H9 (cell line): ENCODE measurements around the gene BAZ2A. TPM values are rescaled to one million over a fixed set of nuclear protein-coding genes. Genes with fewer than 3 reads are reported as not detected.

ENCODE experiments used
- DNase-seq: peaks from one replicate; pipeline ENCODE4 v3.0.0-alpha.2; 2017
- H2AFZ ChIP-seq: one replicate; pipeline ENCODE4 v1.6.1; 2013; ENCODE audit warnings: mild to moderate bottlenecking, low read length, control low read depth, moderate library complexity
- H2AK5ac ChIP-seq: 2 replicates; pipeline ENCODE4 v1.6.1; 2013; ENCODE audit warnings: low read length, control low read depth, mixed read lengths; ENCODE audit not compliant: insufficient read length
- H2BK120ac ChIP-seq: one replicate; pipeline ENCODE4 v1.6.1; 2013; ENCODE audit warnings: low read depth, mild to moderate bottlenecking, low read length, control low read depth, inconsistent platforms; ENCODE audit not compliant: poor library complexity, severe bottlenecking
- H2BK12ac ChIP-seq: 2 replicates; pipeline ENCODE4 v1.6.1; 2013; ENCODE audit warnings: low read length, control low read depth, mixed read lengths, low read depth; ENCODE audit not compliant: insufficient read length
- H2BK15ac ChIP-seq: 2 replicates; pipeline ENCODE4 v1.6.1; 2013; ENCODE audit warnings: low read depth, low read length, control low read depth
- H2BK20ac ChIP-seq: one replicate; pipeline ENCODE4 v1.6.1; 2013; ENCODE audit warnings: low read depth, mild to moderate bottlenecking, low read length, control low read depth, inconsistent platforms; ENCODE audit not compliant: poor library complexity, severe bottlenecking
- H2BK5ac ChIP-seq: 2 replicates; pipeline ENCODE4 v1.6.1; 2013; ENCODE audit warnings: low read length, control low read depth, mixed read lengths; ENCODE audit not compliant: insufficient read length
- H3K14ac ChIP-seq: 2 replicates; pipeline ENCODE4 v1.6.1; 2013; ENCODE audit warnings: low read length, control low read depth; ENCODE audit not compliant: insufficient read depth
- H3K18ac ChIP-seq: 2 replicates; pipeline ENCODE4 v1.6.1; 2013; ENCODE audit warnings: low read depth, mild to moderate bottlenecking, mixed read lengths, low read length, control low read depth; ENCODE audit not compliant: insufficient read length
- H3K23ac ChIP-seq: 2 replicates; pipeline ENCODE4 v1.6.1; 2013; ENCODE audit warnings: low read length, control low read depth, mixed read lengths, low read depth; ENCODE audit not compliant: insufficient read length
- H3K23me2 ChIP-seq: 2 replicates; pipeline ENCODE4 v1.6.1; 2013; ENCODE audit warnings: low read depth, mild to moderate bottlenecking, mixed read lengths, low read length, control low read depth; ENCODE audit not compliant: insufficient read length, poor library complexity, severe bottlenecking
- H3K27ac ChIP-seq: 2 replicates; pipeline ENCODE4 v1.5.1; 2013; ENCODE audit warnings: low read length, control low read depth, mixed read lengths, low read depth; ENCODE audit not compliant: insufficient read length
- H3K27me3 ChIP-seq: 2 replicates; pipeline ENCODE4 v1.6.1; 2013; ENCODE audit warnings: low read length, control low read depth, inconsistent platforms; ENCODE audit not compliant: insufficient read depth
- H3K4ac ChIP-seq: 2 replicates; pipeline ENCODE4 v1.6.1; 2013; ENCODE audit warnings: low read depth, mild to moderate bottlenecking, control low read depth, inconsistent platforms, low read length, moderate library complexity
- H3K4me1 ChIP-seq: 2 replicates; pipeline ENCODE4 v1.6.1; 2013; ENCODE audit warnings: low read length, control low read depth, inconsistent platforms; ENCODE audit not compliant: insufficient read depth
- H3K4me2 ChIP-seq: 2 replicates; pipeline ENCODE4 v1.6.1; 2013; ENCODE audit warnings: low read length, control low read depth, mixed read lengths; ENCODE audit not compliant: insufficient read length, insufficient read depth
- H3K56ac ChIP-seq: 2 replicates; pipeline ENCODE4 v1.6.1; 2013; ENCODE audit warnings: low read depth, mild to moderate bottlenecking, mixed read lengths, low read length, control low read depth; ENCODE audit not compliant: insufficient read length
- H3K79me1 ChIP-seq: 2 replicates; pipeline ENCODE4 v1.6.1; 2013; ENCODE audit warnings: low read depth, mild to moderate bottlenecking, moderate library complexity, low read length, control low read depth, inconsistent platforms; ENCODE audit not compliant: insufficient read depth, poor library complexity, severe bottlenecking
- H3K79me2 ChIP-seq: 2 replicates; pipeline ENCODE4 v1.6.1; 2013; ENCODE audit warnings: low read length, control low read depth, inconsistent platforms; ENCODE audit not compliant: insufficient read depth
- H3K9ac ChIP-seq: 2 replicates; pipeline ENCODE4 v1.6.1; 2013; ENCODE audit warnings: low read length, control low read depth, mixed read lengths; ENCODE audit not compliant: insufficient read length; ENCODE audit errors: extremely low read depth
- H3K9me3 ChIP-seq: one replicate; pipeline ENCODE4 v1.6.1; 2013; ENCODE audit warnings: low read depth, low read length, inconsistent platforms; ENCODE audit not compliant: control insufficient read depth
- H3T11ph ChIP-seq: one replicate; pipeline ENCODE4 v1.6.1; 2013; ENCODE audit warnings: mild to moderate bottlenecking, low read length, control low read depth, inconsistent platforms
- H4K20me1 ChIP-seq: one replicate; pipeline ENCODE4 v1.6.1; 2013; ENCODE audit not compliant: control insufficient read depth, insufficient read length, insufficient read depth
- H4K5ac ChIP-seq: 2 replicates; pipeline ENCODE4 v1.6.1; 2013; ENCODE audit warnings: low read depth, mild to moderate bottlenecking, mixed read lengths, low read length, control low read depth; ENCODE audit not compliant: insufficient read length
- H4K8ac ChIP-seq: replicated peaks from 2 replicates; pipeline ENCODE4 v1.6.1; 2013; ENCODE audit warnings: low read length, control low read depth, mixed read lengths, low read depth; ENCODE audit not compliant: insufficient read length
- H4K91ac ChIP-seq: 2 replicates; pipeline ENCODE4 v1.6.1; 2013; ENCODE audit warnings: low read depth, mild to moderate bottlenecking, moderate library complexity, mixed read lengths, low read length, control low read depth; ENCODE audit not compliant: insufficient read length
- H3K27ac Mint-ChIP-seq, 3 experiments: 2 replicates in 2 of 3; 3 replicates in 1 of 3; pipeline ENCODE4 v1.8.0; 2020 to 2021; ENCODE audit warnings: mixed read lengths in 3 of 3, mild to moderate bottlenecking in 1 of 3, moderate library complexity in 1 of 3
- H3K27me3 Mint-ChIP-seq: 2 replicates; pipeline ENCODE4 v1.8.0; 2021; ENCODE audit warnings: low read depth, mild to moderate bottlenecking, moderate library complexity, mixed read lengths
- H3K36me3 Mint-ChIP-seq, 3 experiments: 2 replicates in 2 of 3; 3 replicates in 1 of 3; pipeline ENCODE4 v1.8.0; 2020 to 2021; ENCODE audit warnings: low read depth in 3 of 3, mixed read lengths in 3 of 3; ENCODE audit not compliant: insufficient read depth in 1 of 3
- H3K4me1 Mint-ChIP-seq, 2 experiments: 2 replicates each; pipeline ENCODE4 v1.8.0; 2020; ENCODE audit warnings: mixed read lengths in 2 of 2
- H3K4me3 Mint-ChIP-seq, 2 experiments: 2 replicates in 1 of 2; 3 replicates in 1 of 2; pipeline ENCODE4 v1.8.0; 2020 to 2021; ENCODE audit warnings: mild to moderate bottlenecking in 2 of 2, mixed read lengths in 2 of 2, moderate library complexity in 1 of 2
- H3K9me3 Mint-ChIP-seq, 2 experiments: 2 replicates in 1 of 2; 3 replicates in 1 of 2; pipeline ENCODE4 v1.8.0; 2020; ENCODE audit warnings: mild to moderate bottlenecking in 2 of 2, mixed read lengths in 2 of 2, moderate library complexity in 1 of 2
- WGBS: extraction: QIAGEN DNeasy Blood & Tissue Kit; methylation state at CpG from one replicate; pipeline ENCODE4 v1.1.7; 2013; ENCODE audit warnings: missing lambda C conversion rate, low lambda C conversion rate, mixed read lengths; ENCODE audit not compliant: insufficient read length; ENCODE audit errors: extremely low coverage; 5-methylcytosine and 5-hydroxymethylcytosine counted together
- total RNA-seq: library from RNA; stranded (reverse); gene quantifications from 2 replicates; pipeline ENCODE4 v1.2.1, GENCODE V29; 2021
- TF ChIP-seq, protein P1 (sequence below): fragments of 200-600 bp; sonication (generic); conservative IDR thresholded peaks from 3 replicates; pipeline ENCODE4 v1.8.0; 2021; ENCODE audit warnings: antibody characterized with exemption, mild to moderate bottlenecking

BAZ2A gene
- total RNA-seq, 1 experiment from 2014 or later, result 108 TPM

GRCh38 chr12:56645717-56646446 lies 15.8 kb upstream of the BAZ2A start, which contains the start of gene ATP5F1B:
Gene ATP5F1B, minus strand, starts transcription at chr12:56645984. Its CDS starts 21 bp downstream, at chr12:56645963.
- Histone ChIP-seq H2BK12ac (no peak within 1 kb of the TSS), H2BK20ac (no peak within 1 kb of the TSS), H3K27me3 (no peaks in the 10 kb centered on the region), H3K23ac (no peak within 1 kb of the TSS), H3T11ph (no peak within 1 kb of the TSS), H2BK5ac (no peak within 1 kb of the TSS), H4K5ac (peak within 1 kb of the TSS; percentile 37), H3K4me1 (no peaks in the 10 kb centered on the region), H4K20me1 (no peaks in the 10 kb centered on the region), H4K91ac (no peak within 1 kb of the TSS), H3K79me2 (peaks cover 17% of the 10 kb centered on the region; the same call in 1 of the 2 replicates), H3K4ac (no peak within 1 kb of the TSS), H4K8ac (no peak within 1 kb of the TSS), H2BK15ac (no peak within 1 kb of the TSS), H2AFZ (no peak within 1 kb of the TSS), H2AK5ac (no peak within 1 kb of the TSS), H3K18ac (peak within 1 kb of the TSS; percentile 75), H3K27ac (no peak within 1 kb of the TSS), H3K23me2 (no peaks in the 10 kb centered on the region), H3K79me1 (no peaks in the 10 kb centered on the region), H3K4me2 (peak within 1 kb of the TSS; percentile 96), H3K9me3 (no peaks in the 10 kb centered on the region), H3K56ac (peak within 1 kb of the TSS; percentile 15), H2BK120ac (no peak within 1 kb of the TSS), H3K9ac (peak within 1 kb of the TSS; percentile 95), H3K14ac (peak within 1 kb of the TSS; percentile 89)
- TF ChIP-seq, protein P1, sequence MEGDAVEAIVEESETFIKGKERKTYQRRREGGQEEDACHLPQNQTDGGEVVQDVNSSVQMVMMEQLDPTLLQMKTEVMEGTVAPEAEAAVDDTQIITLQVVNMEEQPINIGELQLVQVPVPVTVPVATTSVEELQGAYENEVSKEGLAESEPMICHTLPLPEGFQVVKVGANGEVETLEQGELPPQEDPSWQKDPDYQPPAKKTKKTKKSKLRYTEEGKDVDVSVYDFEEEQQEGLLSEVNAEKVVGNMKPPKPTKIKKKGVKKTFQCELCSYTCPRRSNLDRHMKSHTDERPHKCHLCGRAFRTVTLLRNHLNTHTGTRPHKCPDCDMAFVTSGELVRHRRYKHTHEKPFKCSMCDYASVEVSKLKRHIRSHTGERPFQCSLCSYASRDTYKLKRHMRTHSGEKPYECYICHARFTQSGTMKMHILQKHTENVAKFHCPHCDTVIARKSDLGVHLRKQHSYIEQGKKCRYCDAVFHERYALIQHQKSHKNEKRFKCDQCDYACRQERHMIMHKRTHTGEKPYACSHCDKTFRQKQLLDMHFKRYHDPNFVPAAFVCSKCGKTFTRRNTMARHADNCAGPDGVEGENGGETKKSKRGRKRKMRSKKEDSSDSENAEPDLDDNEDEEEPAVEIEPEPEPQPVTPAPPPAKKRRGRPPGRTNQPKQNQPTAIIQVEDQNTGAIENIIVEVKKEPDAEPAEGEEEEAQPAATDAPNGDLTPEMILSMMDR, result no peak
- Mint-ChIP-seq H3K4me3 (peak within 1 kb of the TSS; percentile 99 to 100), H3K27ac (peak within 1 kb of the TSS; percentile 99), H3K9me3 (no peaks in the 10 kb centered on the region), H3K36me3 (peaks cover 42 to 44% (median 42%) of the 10 kb centered on the region in 3 experiments), H3K4me1 (peaks cover 16 to 18% of the 10 kb centered on the region in 2 experiments), H3K27me3 (no peaks in the 10 kb centered on the region)
- no CpG with 5 or more reads among the region's 39 CpGs for WGBS
- DNase-seq, result peak; percentile 100
